Natural killer cell (primary cell): ENCODE measurements around the gene FBXO46. TPM values are rescaled to one million over a fixed set of nuclear protein-coding genes. Genes with fewer than 3 reads are reported as not detected.

Source experiments
- ATAC-seq, 3 donors: fragments of 150-1000 bp in 2 of 3; fragments of 200-7000 bp in 1 of 3; cut with Tn5 transposase; 1 replicate in 1 of 3; 2 replicates in 2 of 3; pipeline ENCODE4 v1.10.0; 2021; ENCODE audit warnings: mild to moderate bottlenecking in 2 of 3, moderate library complexity in 2 of 3
- DNase-seq, 2 donors: peaks; one replicate each; pipeline versions ENCODE4 v3.0.0 to v3.0.0-alpha.2; 2013 to 2021; ENCODE audit warnings: mixed read lengths in 1 of 2
- H3K27ac ChIP-seq: one replicate; pipeline ENCODE4 v1.5.1; 2013; ENCODE audit warnings: mild to moderate bottlenecking, low read length
- H3K27me3 ChIP-seq: one replicate; pipeline ENCODE4 v1.6.1; 2013; ENCODE audit warnings: low read length; ENCODE audit not compliant: control insufficient read depth, insufficient read depth
- H3K36me3 ChIP-seq: one replicate; pipeline ENCODE4 v1.6.1; 2013; ENCODE audit warnings: low read length; ENCODE audit not compliant: control insufficient read depth, insufficient read depth
- H3K4me1 ChIP-seq: one replicate; pipeline ENCODE4 v1.6.1; 2013; ENCODE audit warnings: low read length; ENCODE audit not compliant: control insufficient read depth, insufficient read depth
- H3K4me3 ChIP-seq: one replicate; pipeline ENCODE4 v1.5.1; 2013; ENCODE audit warnings: low read length
- H3K9me3 ChIP-seq: one replicate; pipeline ENCODE4 v1.6.1; 2013; ENCODE audit warnings: low read length; ENCODE audit not compliant: control insufficient read depth, insufficient read depth
- H3K27ac Mint-ChIP-seq, 2 donors: one replicate each; pipeline ENCODE4 v1.8.0; 2022; ENCODE audit warnings: mild to moderate bottlenecking in 2 of 2, mixed read lengths in 2 of 2, moderate library complexity in 1 of 2
- H3K27me3 Mint-ChIP-seq, 2 donors: one replicate each; pipeline ENCODE4 v1.8.0; 2022; ENCODE audit warnings: low read depth in 2 of 2, mixed read lengths in 2 of 2
- H3K36me3 Mint-ChIP-seq: one replicate; pipeline ENCODE4 v1.8.0; 2022; ENCODE audit warnings: mixed read lengths
- H3K4me1 Mint-ChIP-seq, 2 donors: one replicate each; pipeline ENCODE4 v1.8.0; 2022; ENCODE audit warnings: mixed read lengths in 2 of 2
- H3K4me3 Mint-ChIP-seq: one replicate; pipeline ENCODE4 v1.8.0; 2022; ENCODE audit warnings: mild to moderate bottlenecking, moderate library complexity, mixed read lengths
- H3K9me3 Mint-ChIP-seq, 2 donors: one replicate each; pipeline ENCODE4 v1.8.0; 2022; ENCODE audit warnings: mixed read lengths in 2 of 2
- WGBS: methylation state at CpG from one replicate; pipeline ENCODE4 v1.1.7; 2013; ENCODE audit warnings: missing lambda C conversion rate; ENCODE audit not compliant: insufficient coverage; 5-methylcytosine and 5-hydroxymethylcytosine counted together
- intact Hi-C: fragments of 100-400 bp; cut with micrococcal nuclease; formaldehyde crosslinking; loops from one replicate; pipeline ENCODE4 v1.14.2; 2022
- total RNA-seq, 4 donors: library from RNA; stranded (reverse); fragments of 120-200 nt in 1 of 4; gene quantifications; one replicate each; pipeline versions ENCODE4 v1.2.3 to v1.2.4, GENCODE V29; 2013 to 2022
- TF ChIP-seq, protein P1 (sequence below): fragments of 200-600 bp; IDR thresholded peaks from one replicate; pipeline ENCODE4 v1.8.0; 2022; ENCODE audit warnings: antibody characterized with exemption

The FBXO46 gene
- total RNA-seq, 3 donors from 2014 or later (not counting 1 experiment from before 2014, with no cell fraction given) = 24.8 to 35.7 (median 31.1) TPM

GRCh38 chr19:45778010-45778661 is 47.4 kb upstream of the FBXO46 start:
- intact Hi-C loops = loop anchor here (10.0 kb wide), 2 partner anchors 87 to 237 kb away; partner anchors contain the start of genes FOXA3 and SYMPK
- no peak for ATAC-seq
- WGBS = 96% methylated on average over 28 of the region's 28 CpGs
- DNase-seq = no peak
- TF ChIP-seq, protein P1, sequence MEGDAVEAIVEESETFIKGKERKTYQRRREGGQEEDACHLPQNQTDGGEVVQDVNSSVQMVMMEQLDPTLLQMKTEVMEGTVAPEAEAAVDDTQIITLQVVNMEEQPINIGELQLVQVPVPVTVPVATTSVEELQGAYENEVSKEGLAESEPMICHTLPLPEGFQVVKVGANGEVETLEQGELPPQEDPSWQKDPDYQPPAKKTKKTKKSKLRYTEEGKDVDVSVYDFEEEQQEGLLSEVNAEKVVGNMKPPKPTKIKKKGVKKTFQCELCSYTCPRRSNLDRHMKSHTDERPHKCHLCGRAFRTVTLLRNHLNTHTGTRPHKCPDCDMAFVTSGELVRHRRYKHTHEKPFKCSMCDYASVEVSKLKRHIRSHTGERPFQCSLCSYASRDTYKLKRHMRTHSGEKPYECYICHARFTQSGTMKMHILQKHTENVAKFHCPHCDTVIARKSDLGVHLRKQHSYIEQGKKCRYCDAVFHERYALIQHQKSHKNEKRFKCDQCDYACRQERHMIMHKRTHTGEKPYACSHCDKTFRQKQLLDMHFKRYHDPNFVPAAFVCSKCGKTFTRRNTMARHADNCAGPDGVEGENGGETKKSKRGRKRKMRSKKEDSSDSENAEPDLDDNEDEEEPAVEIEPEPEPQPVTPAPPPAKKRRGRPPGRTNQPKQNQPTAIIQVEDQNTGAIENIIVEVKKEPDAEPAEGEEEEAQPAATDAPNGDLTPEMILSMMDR = no peak
- Histone ChIP-seq H3K4me1 (peaks cover 23% of the 10 kb centered on the region), H3K4me3 (no peak overlapping the region), H3K27ac (no peak overlapping the region), H3K36me3 (no peaks in the 10 kb centered on the region), H3K9me3 (no peaks in the 10 kb centered on the region), H3K27me3 (peaks cover 18% of the 10 kb centered on the region)
- Mint-ChIP-seq H3K36me3 (no peaks in the 10 kb centered on the region), H3K27ac (no peak overlapping the region), H3K4me3 (no peak overlapping the region), H3K27me3 (peaks cover 9 to 12% of the 10 kb centered on the region in 2 donors), H3K9me3 (no peaks in the 10 kb centered on the region), H3K4me1 (peaks cover 21 to 28% of the 10 kb centered on the region in 2 donors)

DNA sequence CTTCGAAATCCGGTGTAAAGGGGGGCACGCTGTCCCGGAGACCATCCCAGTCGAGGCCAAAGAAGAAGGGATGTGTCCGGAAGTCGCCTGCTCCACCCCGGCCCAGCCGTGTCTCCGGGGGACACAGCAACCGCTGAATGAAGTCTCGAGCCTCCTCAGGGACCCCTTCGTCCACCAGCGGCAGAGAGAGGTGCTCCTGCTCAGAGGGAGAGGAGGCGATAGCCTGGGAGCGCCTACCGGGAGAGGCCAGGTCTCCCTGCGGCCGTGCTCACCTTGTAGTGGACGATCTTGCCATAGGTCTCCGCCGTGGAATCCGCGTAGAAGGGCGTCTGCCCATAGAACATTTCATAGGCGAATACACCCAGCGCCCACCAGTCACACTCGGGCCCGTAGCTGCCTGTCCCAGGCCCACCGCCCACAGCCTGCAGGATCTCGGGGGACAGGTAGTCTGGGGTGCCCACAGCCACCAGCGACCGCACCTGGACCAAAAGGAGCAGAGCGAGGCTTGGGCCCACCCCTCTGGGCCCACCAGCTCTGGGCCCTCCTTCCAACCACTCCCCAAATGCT is 46.8 kb upstream of the FBXO46 start:
- no peaks in the 10 kb centered on the region for H3K36me3 Mint-ChIP-seq
- Histone ChIP-seq H3K9me3 (no peaks in the 10 kb centered on the region), H3K27me3 (peaks cover 18% of the 10 kb centered on the region), H3K27ac (no peak overlapping the region), H3K36me3 (no peaks in the 10 kb centered on the region), H3K4me3 (no peak overlapping the region), H3K4me1 (peaks cover 23% of the 10 kb centered on the region)
- DNase-seq (no peak), ATAC-seq (no peak)
- H3K9me3 Mint-ChIP-seq = no peaks in the 10 kb centered on the region
- H3K27ac Mint-ChIP-seq = no peak overlapping the region
- TF ChIP-seq, protein P1 = no peak
- H3K4me3 Mint-ChIP-seq = no peak overlapping the region
- H3K4me1 Mint-ChIP-seq = peaks cover 21 to 29% of the 10 kb centered on the region in 2 donors
- intact Hi-C loops = loop anchor here (10.0 kb wide), 2 partner anchors 87 to 237 kb away; partner anchors contain the start of genes FOXA3 and SYMPK
- peaks cover 9 to 12% of the 10 kb centered on the region in 2 donors for H3K27me3 Mint-ChIP-seq
- WGBS = 96% methylated on average over 34 of the region's 34 CpGs

GRCh38 chr19:45774765-45775164 is 44.1 kb upstream of the FBXO46 start:
- 91% methylated on average over 9 of the region's 9 CpGs for WGBS
- Mint-ChIP-seq H3K9me3 (no peaks in the 10 kb centered on the region), H3K4me3 (no peak overlapping the region), H3K4me1 (peaks cover 20 to 31% of the 10 kb centered on the region in 2 donors), H3K27me3 (peaks cover 9% of the 10 kb centered on the region in 2 donors), H3K27ac (no peak overlapping the region), H3K36me3 (no peaks in the 10 kb centered on the region)
- H3K9me3 ChIP-seq = no peaks in the 10 kb centered on the region
- H3K36me3 ChIP-seq = no peaks in the 10 kb centered on the region
- DNase-seq = no peak
- ATAC-seq = no peak
- H3K4me1 ChIP-seq = peaks cover 31% of the 10 kb centered on the region
- peaks cover 11% of the 10 kb centered on the region for H3K27me3 ChIP-seq
- no peak overlapping the region for H3K27ac ChIP-seq
- TF ChIP-seq, protein P1 = no peak
- no peak overlapping the region for H3K4me3 ChIP-seq
- intact Hi-C loops = loop anchor here (10.0 kb wide), 2 partner anchors 90 to 240 kb away; partner anchors contain the start of genes FOXA3 and SYMPK
